Activated CD8-positive, alpha-beta memory T cell treated with anti-CD3 and anti-CD28 coated beads, Interleukin-2, amount 50 U/mL, for 24 hours (primary cell): ENCODE measurements around the gene FRRS1.

Experiments used
- DNase-seq: peaks from one replicate; pipeline ENCODE4 v3.0.0-alpha.2; 2020; ENCODE audit errors: extremely low read depth

Gene FRRS1

GRCh38 chr1:99676876-99677275 lies 89.6 kb downstream of the FRRS1 start:
- no peak for DNase-seq

GRCh38 chr1:99675994-99676393 lies 90.4 kb downstream of the FRRS1 start:
- no peak for DNase-seq

- no peak for DNase-seq
These were observed 91.1 kb downstream of the FRRS1 start for GRCh38 chr1:99675292-99675691.

GRCh38 chr1:99674115-99675064 lies 92.0 kb downstream of the FRRS1 start:
- no peak for DNase-seq

- DNase-seq = no peak
These were observed 93.1 kb downstream of the FRRS1 start for GRCh38 chr1:99673315-99673714.

- no peak for DNase-seq
These were observed 93.8 kb downstream of the FRRS1 start for GRCh38 chr1:99672530-99673213.

GRCh38 chr1:99672038-99672437 lies 94.4 kb downstream of the FRRS1 start:
- no peak for DNase-seq

GRCh38 chr1:99670583-99670982 lies 95.9 kb downstream of the FRRS1 start:
- no peak for DNase-seq

- DNase-seq = no peak
These were observed 96.6 kb downstream of the FRRS1 start for GRCh38 chr1:99669821-99670220.

GRCh38 chr1:99669376-99669775 lies 97.1 kb downstream of the FRRS1 start:
- DNase-seq = no peak

GRCh38 chr1:99665212-99665611 lies 101.2 kb downstream of the FRRS1 start:
- no peak for DNase-seq

- no peak for DNase-seq
These were observed 102.9 kb downstream of the FRRS1 start for GRCh38 chr1:99663501-99663900.

- no peak for DNase-seq
These were observed 103.8 kb downstream of the FRRS1 start for GRCh38 chr1:99662539-99663080.

- DNase-seq = no peak
These were observed 104.7 kb downstream of the FRRS1 start for GRCh38 chr1:99661780-99662179.

- DNase-seq = no peak
These were observed 105.9 kb downstream of the FRRS1 start for GRCh38 chr1:99660496-99660895.

- DNase-seq = no peak
These were observed 106.7 kb downstream of the FRRS1 start for GRCh38 chr1:99659755-99660210.
